ENCODE data around the gene ZRANB3.

Gene ZRANB3

GRCh38 chr2:135337071-135337470 is 193.9 kb downstream of the ZRANB3 start:
- Histone ChIP-seq H3K4me3 (ENCODE audit: extremely low read depth, insufficient read depth, low read length, poor library complexity, severe bottlenecking) (no peak overlapping the region), H3K36me3 (ENCODE audit: control insufficient read depth, insufficient read depth, low read length) (no peaks in the 10 kb centered on the region), H3K27ac (ENCODE audit: low read depth, low read length, severe bottlenecking) (no peak overlapping the region), H3K4me1 (ENCODE audit: control insufficient read depth, insufficient read depth, low read length, poor library complexity, severe bottlenecking) (no peaks in the 10 kb centered on the region), H3K9me3 (ENCODE audit: control insufficient read depth, low read length) (no peaks in the 10 kb centered on the region)
- WGBS, 2 experiments (ENCODE audit: insufficient coverage in 2 of 2), result no CpG with 5 or more reads among the region's 3 CpGs

GRCh38 chr2:135335256-135335655 is 195.8 kb downstream of the ZRANB3 start:
- Histone ChIP-seq H3K4me1 (ENCODE audit: control insufficient read depth, insufficient read depth, low read length, poor library complexity, severe bottlenecking) (no peaks in the 10 kb centered on the region), H3K27ac (ENCODE audit: low read depth, low read length, severe bottlenecking) (no peak overlapping the region), H3K36me3 (ENCODE audit: control insufficient read depth, insufficient read depth, low read length) (no peaks in the 10 kb centered on the region), H3K9me3 (ENCODE audit: control insufficient read depth, low read length) (no peaks in the 10 kb centered on the region), H3K4me3 (ENCODE audit: extremely low read depth, insufficient read depth, low read length, poor library complexity, severe bottlenecking) (no peak overlapping the region)
- 94 to 100% methylated on average over 2 to 3 of the region's 4 CpGs for WGBS, 2 experiments (ENCODE audit: insufficient coverage in 2 of 2)

DNA sequence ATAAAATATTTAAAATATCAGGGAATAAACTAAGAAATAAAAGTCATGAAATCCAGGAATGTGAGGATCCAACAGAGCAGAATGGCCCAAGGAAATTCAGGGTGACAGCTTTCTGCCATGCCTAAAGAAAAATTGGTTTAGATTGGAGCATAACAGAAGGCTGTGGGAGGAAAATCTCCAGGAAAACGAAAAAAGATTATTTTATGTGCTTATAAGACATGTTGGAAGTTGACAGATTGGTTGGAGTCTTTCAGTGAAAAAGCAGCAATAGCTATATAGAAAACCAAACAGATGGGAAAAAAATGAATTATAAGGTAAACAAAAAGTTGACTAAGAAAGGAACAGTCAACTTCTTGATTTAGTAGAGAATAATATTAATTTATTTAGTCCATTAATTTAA is 203.9 kb downstream of the ZRANB3 start:
- Histone ChIP-seq H3K36me3 (ENCODE audit: control insufficient read depth, insufficient read depth, low read length) (no peaks in the 10 kb centered on the region), H3K9me3 (ENCODE audit: control insufficient read depth, low read length) (no peaks in the 10 kb centered on the region), H3K27ac (ENCODE audit: low read depth, low read length, severe bottlenecking) (no peak overlapping the region), H3K4me1 (ENCODE audit: control insufficient read depth, insufficient read depth, low read length, poor library complexity, severe bottlenecking) (no peaks in the 10 kb centered on the region), H3K4me3 (ENCODE audit: extremely low read depth, insufficient read depth, low read length, poor library complexity, severe bottlenecking) (no peak overlapping the region)
- WGBS, 2 experiments (ENCODE audit: insufficient coverage in 2 of 2), result no CpG with 5 or more reads among the region's 1 CpG

- Histone ChIP-seq H3K4me1 (ENCODE audit: control insufficient read depth, insufficient read depth, low read length, poor library complexity, severe bottlenecking) (no peaks in the 10 kb centered on the region), H3K27ac (ENCODE audit: low read depth, low read length, severe bottlenecking) (no peak overlapping the region), H3K36me3 (ENCODE audit: control insufficient read depth, insufficient read depth, low read length) (no peaks in the 10 kb centered on the region), H3K4me3 (ENCODE audit: extremely low read depth, insufficient read depth, low read length, poor library complexity, severe bottlenecking) (no peak overlapping the region), H3K9me3 (ENCODE audit: control insufficient read depth, low read length) (no peaks in the 10 kb centered on the region)
- WGBS, 2 experiments (ENCODE audit: insufficient coverage in 2 of 2), result 89 to 98% methylated on average over 3 of the region's 4 CpGs
These were observed 210.3 kb downstream of the ZRANB3 start for GRCh38 chr2:135320465-135321355.

DNA sequence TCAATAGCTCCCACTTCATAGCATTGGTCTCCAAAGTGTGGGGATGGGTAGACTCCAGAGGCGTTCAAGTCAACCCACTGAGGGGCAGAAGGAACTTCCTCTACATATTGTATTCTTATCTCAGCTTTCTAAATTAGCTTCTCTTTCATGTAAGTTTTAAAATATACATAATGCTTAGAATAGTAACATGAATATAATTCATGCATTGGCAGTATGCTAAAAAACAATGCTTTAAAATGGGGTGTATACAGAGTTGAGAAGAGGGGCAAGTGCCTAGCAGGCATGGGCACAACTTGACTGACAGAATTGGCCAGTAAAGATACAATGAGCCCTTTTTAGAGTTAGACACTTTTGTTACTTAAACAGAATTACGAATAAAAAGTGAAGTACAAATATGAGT is 212.2 kb downstream of the ZRANB3 start:
- Histone ChIP-seq H3K4me3 (ENCODE audit: extremely low read depth, insufficient read depth, low read length, poor library complexity, severe bottlenecking) (no peak overlapping the region), H3K4me1 (ENCODE audit: control insufficient read depth, insufficient read depth, low read length, poor library complexity, severe bottlenecking) (no peaks in the 10 kb centered on the region), H3K9me3 (ENCODE audit: control insufficient read depth, low read length) (no peaks in the 10 kb centered on the region), H3K36me3 (ENCODE audit: control insufficient read depth, insufficient read depth, low read length) (no peaks in the 10 kb centered on the region), H3K27ac (ENCODE audit: low read depth, low read length, severe bottlenecking) (no peak overlapping the region)
- WGBS, 2 experiments (ENCODE audit: insufficient coverage in 2 of 2), result no CpG with 5 or more reads among the region's 2 CpGs

DNA sequence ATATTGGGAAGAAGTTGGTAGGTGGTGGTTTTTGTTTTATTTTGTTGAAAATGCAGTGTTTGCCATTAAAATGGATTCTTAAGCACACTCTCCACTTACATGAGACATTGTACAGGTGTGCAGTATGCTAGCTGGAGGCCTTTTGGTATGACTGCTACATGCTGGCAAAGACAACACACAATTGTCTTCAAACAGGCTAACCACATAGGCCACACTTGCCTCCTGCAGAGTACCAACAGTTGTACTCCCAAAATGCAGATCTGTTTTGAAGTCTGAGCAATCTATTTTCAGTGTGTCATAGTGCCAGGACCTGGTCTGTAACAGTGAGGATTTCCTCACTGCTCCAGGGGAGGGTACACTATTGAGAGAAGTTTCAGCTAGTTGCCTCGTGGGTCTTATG is 213.6 kb downstream of the ZRANB3 start:
- Histone ChIP-seq H3K4me1 (ENCODE audit: control insufficient read depth, insufficient read depth, low read length, poor library complexity, severe bottlenecking) (no peaks in the 10 kb centered on the region), H3K9me3 (ENCODE audit: control insufficient read depth, low read length) (no peaks in the 10 kb centered on the region), H3K36me3 (ENCODE audit: control insufficient read depth, insufficient read depth, low read length) (no peaks in the 10 kb centered on the region), H3K27ac (ENCODE audit: low read depth, low read length, severe bottlenecking) (no peak overlapping the region), H3K4me3 (ENCODE audit: extremely low read depth, insufficient read depth, low read length, poor library complexity, severe bottlenecking) (no peak overlapping the region)
- WGBS, 2 experiments (ENCODE audit: insufficient coverage in 2 of 2), result 67% methylated on average over 1 of the region's 1 CpG; no CpG with 5 or more reads in 1 of the 2 experiments

DNA sequence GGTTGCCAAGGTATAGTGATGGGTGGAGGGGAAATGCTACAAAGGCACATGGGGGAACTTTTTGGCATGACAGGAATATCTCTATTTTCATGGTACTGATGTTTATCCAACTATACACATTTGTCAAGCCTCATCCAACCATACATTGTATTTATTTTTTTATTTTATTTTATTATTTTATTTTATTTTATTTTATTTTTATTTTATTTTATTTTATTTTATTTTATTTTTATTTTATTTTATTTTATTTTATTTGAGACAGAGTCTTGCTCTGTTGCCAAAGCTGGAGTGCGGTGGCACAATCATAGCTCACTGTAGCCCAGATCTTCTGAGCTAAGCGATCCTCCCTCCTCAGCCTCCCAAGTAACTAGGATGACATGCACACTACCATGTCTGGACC is 219.1 kb downstream of the ZRANB3 start:
- WGBS, 2 experiments (ENCODE audit: insufficient coverage in 2 of 2), result 100% methylated on average over 1 to 2 of the region's 2 CpGs

GRCh38 chr2:135311268-135311667 is 219.8 kb downstream of the ZRANB3 start:
- no peak overlapping the region for H3K4me3 ChIP-seq (ENCODE audit: extremely low read depth, insufficient read depth, low read length, poor library complexity, severe bottlenecking)
- WGBS, 2 experiments (ENCODE audit: insufficient coverage in 2 of 2), result 100% methylated on average over 1 of the region's 3 CpGs; no CpG with 5 or more reads in 1 of the 2 experiments
- no peak overlapping the region for H3K27ac ChIP-seq (ENCODE audit: low read depth, low read length, severe bottlenecking)
- H3K36me3 ChIP-seq (ENCODE audit: control insufficient read depth, insufficient read depth, low read length), result no peaks in the 10 kb centered on the region
- no peaks in the 10 kb centered on the region for H3K4me1 ChIP-seq (ENCODE audit: control insufficient read depth, insufficient read depth, low read length, poor library complexity, severe bottlenecking)
- H3K9me3 ChIP-seq (ENCODE audit: control insufficient read depth, low read length), result no peaks in the 10 kb centered on the region

More for the DNA sequence above, 219.1 kb downstream of the ZRANB3 start:
- H3K9me3 ChIP-seq (ENCODE audit: control insufficient read depth, low read length), result no peaks in the 10 kb centered on the region
- H3K27ac ChIP-seq (ENCODE audit: low read depth, low read length, severe bottlenecking), result no peak overlapping the region
- no peak overlapping the region for H3K4me3 ChIP-seq (ENCODE audit: extremely low read depth, insufficient read depth, low read length, poor library complexity, severe bottlenecking)
- H3K4me1 ChIP-seq (ENCODE audit: control insufficient read depth, insufficient read depth, low read length, poor library complexity, severe bottlenecking), result no peaks in the 10 kb centered on the region
- no peaks in the 10 kb centered on the region for H3K36me3 ChIP-seq (ENCODE audit: control insufficient read depth, insufficient read depth, low read length)

- WGBS, 2 experiments (ENCODE audit: insufficient coverage in 2 of 2), result no CpG with 5 or more reads among the region's 4 CpGs
- no peaks in the 10 kb centered on the region for H3K36me3 ChIP-seq (ENCODE audit: control insufficient read depth, insufficient read depth, low read length)
- H3K4me1 ChIP-seq (ENCODE audit: control insufficient read depth, insufficient read depth, low read length, poor library complexity, severe bottlenecking), result no peaks in the 10 kb centered on the region
- no peak overlapping the region for H3K27ac ChIP-seq (ENCODE audit: low read depth, low read length, severe bottlenecking)
- no peak overlapping the region for H3K4me3 ChIP-seq (ENCODE audit: extremely low read depth, insufficient read depth, low read length, poor library complexity, severe bottlenecking)
- H3K9me3 ChIP-seq (ENCODE audit: control insufficient read depth, low read length), result peaks cover 8% of the 10 kb centered on the region
These were observed 226.3 kb downstream of the ZRANB3 start for GRCh38 chr2:135304694-135305093.

GRCh38 chr2:135299658-135300244 is 231.3 kb downstream of the ZRANB3 start:
- H3K4me3 ChIP-seq (ENCODE audit: extremely low read depth, insufficient read depth, low read length, poor library complexity, severe bottlenecking), result no peak overlapping the region
- no CpG with 5 or more reads among the region's 1 CpG for WGBS, 2 experiments (ENCODE audit: insufficient coverage in 2 of 2)
- no peak overlapping the region for H3K27ac ChIP-seq (ENCODE audit: low read depth, low read length, severe bottlenecking)
- H3K9me3 ChIP-seq (ENCODE audit: control insufficient read depth, low read length), result peaks cover 14% of the 10 kb centered on the region
- no peaks in the 10 kb centered on the region for H3K4me1 ChIP-seq (ENCODE audit: control insufficient read depth, insufficient read depth, low read length, poor library complexity, severe bottlenecking)
- peaks cover 9% of the 10 kb centered on the region for H3K36me3 ChIP-seq (ENCODE audit: control insufficient read depth, insufficient read depth, low read length)

GRCh38 chr2:135299165-135299564 is 231.9 kb downstream of the ZRANB3 start:
- Histone ChIP-seq H3K4me1 (ENCODE audit: control insufficient read depth, insufficient read depth, low read length, poor library complexity, severe bottlenecking) (no peaks in the 10 kb centered on the region), H3K9me3 (ENCODE audit: control insufficient read depth, low read length) (peaks cover 14% of the 10 kb centered on the region), H3K4me3 (ENCODE audit: extremely low read depth, insufficient read depth, low read length, poor library complexity, severe bottlenecking) (no peak overlapping the region), H3K36me3 (ENCODE audit: control insufficient read depth, insufficient read depth, low read length) (peaks cover 9% of the 10 kb centered on the region), H3K27ac (ENCODE audit: low read depth, low read length, severe bottlenecking) (no peak overlapping the region)
- WGBS, 2 experiments (ENCODE audit: insufficient coverage in 2 of 2), result 77% methylated on average over 2 of the region's 2 CpGs; no CpG with 5 or more reads in 1 of the 2 experiments

Measured in mesodermal cell (in vitro differentiated cells).